ENCODE measurements around the gene SUPT5H. TPM values are rescaled to one million over a fixed set of nuclear protein-coding genes. Genes with fewer than 3 reads are reported as not detected.

SUPT5H gene
- total and polyA plus RNA-seq, 2 of the 8 experiments (the other 6 are each of a cell fraction or from before 2014, with no cell fraction given): 77.8 to 111 TPM

DNA sequence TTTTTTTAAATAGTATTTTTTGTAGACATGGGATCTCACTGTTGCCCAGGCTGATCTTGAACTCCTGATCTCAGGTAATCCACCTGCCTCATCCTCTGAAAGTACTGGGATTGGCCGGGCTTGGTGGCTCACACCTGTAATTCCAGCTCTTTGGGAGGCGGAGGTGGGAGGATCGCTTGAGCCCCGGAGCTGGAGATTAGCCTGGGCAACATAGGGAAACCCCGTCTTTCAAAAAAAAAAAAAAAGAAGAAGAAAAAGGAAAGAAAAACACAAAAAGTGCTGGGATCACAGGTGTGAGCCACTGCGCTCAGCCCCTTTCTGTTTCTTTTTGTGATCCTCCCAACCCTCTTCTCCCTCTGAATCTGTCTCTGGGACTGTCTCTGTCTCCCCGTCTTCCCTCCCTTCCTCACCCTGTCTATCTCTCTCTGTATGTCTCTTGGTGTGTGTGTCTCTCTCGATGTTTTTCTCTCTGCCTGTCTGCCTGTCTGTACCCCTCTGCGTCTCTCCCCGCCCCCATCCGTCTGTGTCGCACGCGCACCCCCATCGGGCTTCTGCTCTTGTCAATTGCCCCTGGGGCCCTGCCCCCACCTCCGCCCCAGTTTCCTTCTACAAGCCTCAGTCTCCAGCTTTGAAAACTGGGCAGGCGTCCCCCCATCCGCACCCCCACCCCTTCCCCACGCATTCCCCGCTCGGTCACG is 39.3 kb upstream of the SUPT5H start (continued):
- no peak for TF ChIP-seq SUZ12 (IDR thresholded peaks at IDR 0.05; ENCODE audit: low read length)
- no peak for TF ChIP-seq SAP30 (IDR thresholded peaks at IDR 0.05; ENCODE audit: insufficient read depth, insufficient replicate concordance, low read length)
- TF ChIP-seq, protein P1, sequence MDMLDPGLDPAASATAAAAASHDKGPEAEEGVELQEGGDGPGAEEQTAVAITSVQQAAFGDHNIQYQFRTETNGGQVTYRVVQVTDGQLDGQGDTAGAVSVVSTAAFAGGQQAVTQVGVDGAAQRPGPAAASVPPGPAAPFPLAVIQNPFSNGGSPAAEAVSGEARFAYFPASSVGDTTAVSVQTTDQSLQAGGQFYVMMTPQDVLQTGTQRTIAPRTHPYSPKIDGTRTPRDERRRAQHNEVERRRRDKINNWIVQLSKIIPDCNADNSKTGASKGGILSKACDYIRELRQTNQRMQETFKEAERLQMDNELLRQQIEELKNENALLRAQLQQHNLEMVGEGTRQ (IDR thresholded peaks at IDR 0.05; ENCODE audit: low read length): no peak
- peak; percentile 51 for TF ChIP-seq ASH2L (IDR thresholded peaks at IDR 0.05; ENCODE audit: low read length)
- TF ChIP-seq, protein P2, sequence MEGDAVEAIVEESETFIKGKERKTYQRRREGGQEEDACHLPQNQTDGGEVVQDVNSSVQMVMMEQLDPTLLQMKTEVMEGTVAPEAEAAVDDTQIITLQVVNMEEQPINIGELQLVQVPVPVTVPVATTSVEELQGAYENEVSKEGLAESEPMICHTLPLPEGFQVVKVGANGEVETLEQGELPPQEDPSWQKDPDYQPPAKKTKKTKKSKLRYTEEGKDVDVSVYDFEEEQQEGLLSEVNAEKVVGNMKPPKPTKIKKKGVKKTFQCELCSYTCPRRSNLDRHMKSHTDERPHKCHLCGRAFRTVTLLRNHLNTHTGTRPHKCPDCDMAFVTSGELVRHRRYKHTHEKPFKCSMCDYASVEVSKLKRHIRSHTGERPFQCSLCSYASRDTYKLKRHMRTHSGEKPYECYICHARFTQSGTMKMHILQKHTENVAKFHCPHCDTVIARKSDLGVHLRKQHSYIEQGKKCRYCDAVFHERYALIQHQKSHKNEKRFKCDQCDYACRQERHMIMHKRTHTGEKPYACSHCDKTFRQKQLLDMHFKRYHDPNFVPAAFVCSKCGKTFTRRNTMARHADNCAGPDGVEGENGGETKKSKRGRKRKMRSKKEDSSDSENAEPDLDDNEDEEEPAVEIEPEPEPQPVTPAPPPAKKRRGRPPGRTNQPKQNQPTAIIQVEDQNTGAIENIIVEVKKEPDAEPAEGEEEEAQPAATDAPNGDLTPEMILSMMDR (IDR thresholded peaks at IDR 0.05; ENCODE audit: control extremely low read depth in 1 of 3, insufficient read depth in 1 of 3, low read depth in 1 of 3, low read length in 3 of 3): no peak

Data from H1 (cell line).